Measurements from ENCODE around the gene KIAA0753. TPM values are rescaled to one million over a fixed set of nuclear protein-coding genes. Genes with fewer than 3 reads are reported as not detected.

Gene KIAA0753
- total RNA-seq, 1 experiment from 2014 or later: 6.9 TPM

DNA sequence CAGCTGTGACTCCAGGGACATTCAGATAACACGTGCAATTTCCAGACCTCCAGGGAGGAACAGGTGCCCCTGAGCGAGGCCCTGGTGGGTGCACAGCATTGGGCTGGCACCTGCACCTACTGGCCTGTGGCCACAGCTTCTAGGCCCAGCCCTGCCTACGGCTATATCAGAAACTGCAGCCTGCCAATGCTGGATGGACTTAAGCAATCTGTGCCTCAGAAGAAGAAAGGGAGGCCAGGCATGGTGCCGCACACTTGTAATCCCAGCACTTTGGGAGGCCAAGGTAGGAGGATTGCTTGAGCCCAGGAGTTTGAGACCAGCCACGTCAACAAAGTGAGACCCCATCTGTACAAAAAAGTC, 96.5 kb downstream of the KIAA0753 start:
- Histone ChIP-seq H3K4me1 (ENCODE audit: insufficient read depth, low read length) (peaks cover 9% of the 10 kb centered on the region; the same call in 1 of the 2 replicates), H3K79me2 (ENCODE audit: low read length) (no peaks in the 10 kb centered on the region), H3K9me3 (ENCODE audit: low read length) (no peaks in the 10 kb centered on the region), H3K27me3 (ENCODE audit: low read length) (no peaks in the 10 kb centered on the region), H3F3A (ENCODE audit: low read length, unreplicated experiment) (no peaks in the 10 kb centered on the region), H3K4me3 (ENCODE audit: low read length) (no peak overlapping the region), H3K36me3 (ENCODE audit: low read depth, low read length) (no peaks in the 10 kb centered on the region), H4K20me1 (ENCODE audit: low read length) (no peaks in the 10 kb centered on the region), H3K9me2 (replicated peaks; ENCODE audit: low read length) (no peaks in the 10 kb centered on the region), H3K4me2 (ENCODE audit: low read length) (no peak overlapping the region), H2AFZ (ENCODE audit: low read length) (no peak overlapping the region), H3K27ac (ENCODE audit: low read length) (no peak overlapping the region), H3K9ac (ENCODE audit: low read length) (no peak overlapping the region)
- DNase-seq: no peak
- ATAC-seq: no peak
- ChIA-PET POLR2A (ENCODE audit: unreplicated experiment) (no interaction called here), CTCF (no interaction called here)
- intact Hi-C loops (cut with micrococcal nuclease): no loop called here
- BruUV-seq (replicated peaks): no TSS peak
- no peak for TF ChIP-seq EZH2phosphoT487 (IDR thresholded peaks at IDR 0.05; ENCODE audit: borderline replicate concordance, low read length)
- TF ChIP-seq EZH2 (IDR thresholded peaks at IDR 0.05; ENCODE audit: low read length, unreplicated experiment): no peak
- TF ChIP-seq, protein P1, sequence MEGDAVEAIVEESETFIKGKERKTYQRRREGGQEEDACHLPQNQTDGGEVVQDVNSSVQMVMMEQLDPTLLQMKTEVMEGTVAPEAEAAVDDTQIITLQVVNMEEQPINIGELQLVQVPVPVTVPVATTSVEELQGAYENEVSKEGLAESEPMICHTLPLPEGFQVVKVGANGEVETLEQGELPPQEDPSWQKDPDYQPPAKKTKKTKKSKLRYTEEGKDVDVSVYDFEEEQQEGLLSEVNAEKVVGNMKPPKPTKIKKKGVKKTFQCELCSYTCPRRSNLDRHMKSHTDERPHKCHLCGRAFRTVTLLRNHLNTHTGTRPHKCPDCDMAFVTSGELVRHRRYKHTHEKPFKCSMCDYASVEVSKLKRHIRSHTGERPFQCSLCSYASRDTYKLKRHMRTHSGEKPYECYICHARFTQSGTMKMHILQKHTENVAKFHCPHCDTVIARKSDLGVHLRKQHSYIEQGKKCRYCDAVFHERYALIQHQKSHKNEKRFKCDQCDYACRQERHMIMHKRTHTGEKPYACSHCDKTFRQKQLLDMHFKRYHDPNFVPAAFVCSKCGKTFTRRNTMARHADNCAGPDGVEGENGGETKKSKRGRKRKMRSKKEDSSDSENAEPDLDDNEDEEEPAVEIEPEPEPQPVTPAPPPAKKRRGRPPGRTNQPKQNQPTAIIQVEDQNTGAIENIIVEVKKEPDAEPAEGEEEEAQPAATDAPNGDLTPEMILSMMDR (conservative IDR thresholded peaks at IDR 0.05; ENCODE audit: low read depth, low read length): no peak

DNA sequence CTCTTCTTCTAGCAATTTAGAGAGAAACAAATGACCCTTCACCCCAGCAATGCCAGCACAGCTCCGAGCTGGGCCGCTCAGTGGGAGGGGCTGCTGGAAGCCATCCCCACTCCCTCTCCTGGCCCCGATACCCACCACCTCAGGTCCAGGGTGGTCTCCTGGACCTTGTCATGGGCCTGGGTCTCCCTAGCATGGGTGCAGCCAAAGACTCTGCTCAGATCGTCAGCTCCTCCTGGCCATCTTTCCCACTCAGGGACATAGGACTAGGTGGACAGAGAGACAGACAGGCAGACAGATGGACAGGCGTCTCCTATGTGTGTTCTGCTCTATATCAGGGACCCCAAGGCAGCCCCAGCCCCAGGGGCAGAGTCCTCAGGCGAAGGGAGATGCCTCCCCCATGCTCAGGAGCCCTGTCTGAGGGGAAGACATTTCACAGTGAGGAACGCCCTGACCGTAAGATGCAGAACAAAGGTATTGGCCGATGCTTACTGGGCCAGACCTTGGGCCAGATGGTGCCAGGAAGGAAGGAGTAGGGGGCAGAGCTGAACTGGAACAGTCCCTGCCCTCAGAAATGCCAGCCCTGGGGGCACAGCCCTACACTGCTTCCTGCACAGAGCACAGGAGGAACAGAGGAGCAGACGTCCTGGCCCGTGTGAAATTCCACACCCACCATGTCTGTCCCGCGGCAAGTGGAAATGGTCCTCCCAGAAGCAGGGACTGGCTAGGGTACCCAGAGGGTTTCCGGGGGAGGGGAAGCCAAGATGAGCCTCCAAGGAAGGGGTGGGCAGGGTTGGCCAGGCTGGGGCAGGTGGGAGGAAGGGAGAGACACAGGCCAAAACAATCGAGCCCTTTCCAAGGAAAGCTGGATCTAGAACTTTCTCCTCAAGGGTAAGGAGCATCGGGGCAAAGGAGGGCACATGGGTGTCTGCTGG, 97.2 kb downstream of the KIAA0753 start:
- no peak for ATAC-seq
- ChIA-PET POLR2A (ENCODE audit: unreplicated experiment) (no interaction called here), CTCF (no interaction called here)
- intact Hi-C loops (cut with micrococcal nuclease): no loop called here
- no peak overlapping the region for H3K4me3 ChIP-seq (ENCODE audit: low read length)
- no peak for DNase-seq
- no peak overlapping the region for H3K4me2 ChIP-seq (ENCODE audit: low read length)
- no peak overlapping the region for H2AFZ ChIP-seq (ENCODE audit: low read length)
- no TSS peak for BruUV-seq (replicated peaks)
- H3F3A ChIP-seq (ENCODE audit: low read length, unreplicated experiment): no peaks in the 10 kb centered on the region
- H3K36me3 ChIP-seq (ENCODE audit: low read depth, low read length): no peaks in the 10 kb centered on the region
- no peaks in the 10 kb centered on the region for H3K9me3 ChIP-seq (ENCODE audit: low read length)
- H4K20me1 ChIP-seq (ENCODE audit: low read length): no peaks in the 10 kb centered on the region
- H3K9me2 ChIP-seq (replicated peaks; ENCODE audit: low read length): no peaks in the 10 kb centered on the region
- TF ChIP-seq EZH2 (IDR thresholded peaks at IDR 0.05; ENCODE audit: low read length, unreplicated experiment): no peak
- TF ChIP-seq, protein P1 (conservative IDR thresholded peaks at IDR 0.05; ENCODE audit: low read depth, low read length): no peak
- no peak for TF ChIP-seq EZH2phosphoT487 (IDR thresholded peaks at IDR 0.05; ENCODE audit: borderline replicate concordance, low read length)
- H3K9ac ChIP-seq (ENCODE audit: low read length): no peak overlapping the region
- H3K27me3 ChIP-seq (ENCODE audit: low read length): no peaks in the 10 kb centered on the region
- peaks cover 2% of the 10 kb centered on the region; the same call in 1 of the 2 replicates for H3K4me1 ChIP-seq (ENCODE audit: insufficient read depth, low read length)
- H3K27ac ChIP-seq (ENCODE audit: low read length): no peak overlapping the region
- no peaks in the 10 kb centered on the region for H3K79me2 ChIP-seq (ENCODE audit: low read length)

DNA sequence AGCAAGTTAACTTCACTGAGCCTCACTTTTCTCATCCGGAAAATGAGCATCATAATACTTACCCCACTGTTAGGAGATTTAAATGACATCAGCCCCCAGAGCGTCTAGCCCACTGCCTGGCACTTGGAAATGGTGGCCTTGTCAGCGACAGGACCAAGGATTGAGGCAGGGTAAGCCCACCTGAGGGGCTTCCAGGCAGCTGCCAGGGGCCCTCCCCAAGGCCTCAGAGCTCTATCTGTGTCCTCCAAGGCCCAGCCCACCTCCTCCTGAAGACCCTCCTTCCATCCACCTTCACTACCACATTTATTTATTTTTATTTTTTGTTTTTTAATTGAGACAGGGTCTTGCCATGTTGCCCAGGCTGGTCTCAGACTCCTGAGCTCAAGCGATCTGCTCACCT, 97.9 kb downstream of the KIAA0753 start:
- CTCF ChIA-PET: no interaction called here
- POLR2A ChIA-PET (ENCODE audit: unreplicated experiment): no interaction called here
- H3F3A ChIP-seq (ENCODE audit: low read length, unreplicated experiment): no peaks in the 10 kb centered on the region
- H3K27ac ChIP-seq (ENCODE audit: low read length): no peak overlapping the region
- H2AFZ ChIP-seq (ENCODE audit: low read length): no peak overlapping the region
- no peak overlapping the region for H3K4me3 ChIP-seq (ENCODE audit: low read length)
- H3K9ac ChIP-seq (ENCODE audit: low read length): no peak overlapping the region
- ATAC-seq (no peak), DNase-seq (no peak)
- intact Hi-C loops (cut with micrococcal nuclease): no loop called here
- no peaks in the 10 kb centered on the region for H3K4me1 ChIP-seq (ENCODE audit: insufficient read depth, low read length)
- no peak overlapping the region for H3K4me2 ChIP-seq (ENCODE audit: low read length)
- no peaks in the 10 kb centered on the region for H3K27me3 ChIP-seq (ENCODE audit: low read length)
- no peaks in the 10 kb centered on the region for H3K36me3 ChIP-seq (ENCODE audit: low read depth, low read length)
- H3K9me3 ChIP-seq (ENCODE audit: low read length): no peaks in the 10 kb centered on the region
- no TSS peak for BruUV-seq (replicated peaks)
- TF ChIP-seq EZH2 (IDR thresholded peaks at IDR 0.05; ENCODE audit: low read length, unreplicated experiment) (no peak), EZH2phosphoT487 (IDR thresholded peaks at IDR 0.05; ENCODE audit: borderline replicate concordance, low read length) (no peak)
- TF ChIP-seq, protein P1 (conservative IDR thresholded peaks at IDR 0.05; ENCODE audit: low read depth, low read length): no peak
- no peaks in the 10 kb centered on the region for H3K9me2 ChIP-seq (replicated peaks; ENCODE audit: low read length)
- H3K79me2 ChIP-seq (ENCODE audit: low read length): no peaks in the 10 kb centered on the region
- no peaks in the 10 kb centered on the region for H4K20me1 ChIP-seq (ENCODE audit: low read length)
